HFFc6 (cell line): ENCODE data around the gene C3orf70. TPM values are rescaled to one million over a fixed set of nuclear protein-coding genes. Genes with fewer than 3 reads are reported as not detected.
"Not testable (repeated sequence)": the region's sequence is repeated elsewhere in the genome, so short reads cannot be mapped to it uniquely, and the experiment has no call there.

Experiments
- DNase-seq: peaks from one replicate; pipeline ENCODE4 v3.0.0-alpha.2; 2018
- H3K27ac Mint-ChIP-seq: 2 replicates; pipeline ENCODE4 v1.8.0; 2020; ENCODE audit warnings: mild to moderate bottlenecking, mixed read lengths
- H3K27me3 Mint-ChIP-seq: 2 replicates; pipeline ENCODE4 v1.8.0; 2021; ENCODE audit warnings: mild to moderate bottlenecking, moderate library complexity, mixed read lengths; ENCODE audit not compliant: insufficient read depth
- H3K36me3 Mint-ChIP-seq: 2 replicates; pipeline ENCODE4 v1.8.0; 2021; ENCODE audit warnings: low read depth, mixed read lengths
- H3K4me1 Mint-ChIP-seq: 2 replicates; pipeline ENCODE4 v1.8.0; 2020; ENCODE audit warnings: low read depth, mixed read lengths
- H3K4me3 Mint-ChIP-seq: 2 replicates; pipeline ENCODE4 v1.8.0; 2020; ENCODE audit warnings: mild to moderate bottlenecking, moderate library complexity, mixed read lengths
- H3K9me3 Mint-ChIP-seq: 2 replicates; pipeline ENCODE4 v1.8.0; 2020; ENCODE audit warnings: mild to moderate bottlenecking, mixed read lengths
- CTCF ChIP-seq: fragments of 200-600 bp; sonication (generic); IDR thresholded peaks from 2 replicates; pipeline ENCODE4 v1.5.0; 2021; ENCODE audit warnings: antibody characterized with exemption, mild to moderate bottlenecking
- total RNA-seq, 6 experiments: library from RNA; stranded (reverse); fragmentation: NEBNext Ultra II Directional; extraction: Animal tissue kit (Norgen Biotek cat#: 25700); gene quantifications; 2 replicates in 1 of 6; 3 replicates in 5 of 6; pipeline ENCODE4 v1.2.3, GENCODE V29; 2021

The C3orf70 gene
- total RNA-seq, 6 experiments from 2014 or later = 0.02 to 0.14 (median 0.09) TPM

DNA sequence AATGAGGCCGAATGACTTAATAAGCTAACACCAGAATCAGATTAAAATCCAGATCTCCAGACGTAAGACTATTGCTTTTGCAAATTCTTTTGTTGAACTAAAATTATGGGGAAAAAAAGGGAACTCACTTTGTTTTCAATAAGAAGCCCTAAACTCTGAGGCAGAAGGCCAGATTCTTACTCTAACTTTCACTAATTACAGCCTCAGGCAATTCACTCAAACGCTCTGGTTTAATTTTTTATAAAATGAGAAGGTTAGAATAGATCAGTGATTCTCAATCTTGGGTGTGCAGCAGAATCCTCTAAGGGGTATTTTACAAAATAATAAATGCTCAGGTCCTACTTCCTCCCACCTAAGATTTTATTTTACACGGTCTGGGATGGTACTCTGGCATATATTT, 38.1 kb downstream of the C3orf70 start:
- H3K9me3 Mint-ChIP-seq = no peaks in the 10 kb centered on the region
- no peaks in the 10 kb centered on the region for H3K4me1 Mint-ChIP-seq
- H3K4me3 Mint-ChIP-seq = no peak overlapping the region
- DNase-seq = no peak
- no peaks in the 10 kb centered on the region for H3K36me3 Mint-ChIP-seq
- H3K27ac Mint-ChIP-seq = no peak overlapping the region
- TF ChIP-seq CTCF = no peak
- H3K27me3 Mint-ChIP-seq = peaks cover 9% of the 10 kb centered on the region

DNA sequence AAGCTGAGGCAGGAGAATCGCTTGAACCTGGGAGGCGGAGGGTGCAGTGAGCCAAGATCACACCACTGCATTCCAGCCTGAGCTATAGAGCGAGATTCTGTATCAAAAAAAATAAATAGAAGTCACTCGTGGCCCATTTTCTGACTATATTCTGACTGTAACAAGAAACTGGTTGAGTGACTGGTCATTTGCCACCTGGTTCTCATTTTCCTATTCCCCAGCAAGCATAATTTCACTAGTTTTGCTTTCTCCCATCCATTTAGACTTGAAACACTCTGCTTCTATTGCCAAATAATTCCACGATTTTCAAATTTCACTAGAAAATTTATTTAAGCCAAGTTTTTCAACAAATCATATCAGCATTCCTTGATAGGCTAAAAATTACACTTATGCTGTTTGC, 40.7 kb downstream of the C3orf70 start:
- no peak for DNase-seq
- Mint-ChIP-seq H3K9me3 (no peaks in the 10 kb centered on the region), H3K27ac (no peak overlapping the region), H3K4me3 (no peak overlapping the region), H3K36me3 (no peaks in the 10 kb centered on the region), H3K27me3 (peaks cover 12% of the 10 kb centered on the region), H3K4me1 (no peaks in the 10 kb centered on the region)
- no peak for TF ChIP-seq CTCF

- not testable (repeated sequence) for H3K4me1 Mint-ChIP-seq, H3K4me3 Mint-ChIP-seq, DNase-seq, H3K9me3 Mint-ChIP-seq, H3K27ac Mint-ChIP-seq, H3K36me3 Mint-ChIP-seq
- H3K27me3 Mint-ChIP-seq = peaks cover 16% of the 10 kb centered on the region
Observed at GRCh38 chr3:185109012-185109411, 43.8 kb downstream of the C3orf70 start.

DNA sequence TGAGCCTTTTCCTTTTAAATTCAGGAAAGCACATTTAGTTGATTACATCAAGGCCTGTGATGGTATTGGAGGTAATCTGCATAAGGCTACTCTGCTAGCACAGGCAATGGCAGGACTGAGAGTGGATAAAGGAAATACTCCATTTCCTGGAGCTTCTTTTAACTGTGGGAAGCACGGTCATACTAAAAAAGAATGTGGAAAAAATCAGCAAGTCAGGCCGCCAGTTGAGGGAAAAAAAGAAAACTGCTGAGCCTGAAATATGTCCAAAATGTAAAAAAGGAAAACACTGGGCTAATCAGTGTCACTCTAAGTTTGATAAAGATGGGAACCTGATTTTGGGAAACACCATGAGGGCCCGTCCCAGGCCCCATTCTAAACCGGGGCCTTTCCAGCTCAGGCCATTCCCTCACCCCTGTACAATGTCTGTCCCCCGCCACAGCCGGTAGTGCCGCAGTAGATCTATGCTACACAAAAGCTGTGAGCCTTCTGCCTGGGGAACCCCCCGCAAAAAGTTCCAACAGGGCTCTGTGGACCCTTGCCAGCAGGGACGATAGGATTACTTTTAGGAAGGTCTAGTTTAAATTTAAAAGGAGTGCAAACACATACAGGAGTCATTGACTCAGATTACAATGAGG, 46.5 kb downstream of the C3orf70 start:
- H3K4me1 Mint-ChIP-seq, H3K27ac Mint-ChIP-seq, H3K36me3 Mint-ChIP-seq, H3K4me3 Mint-ChIP-seq, DNase-seq, H3K9me3 Mint-ChIP-seq: not testable (repeated sequence)
- peaks cover 14% of the 10 kb centered on the region for H3K27me3 Mint-ChIP-seq

DNA sequence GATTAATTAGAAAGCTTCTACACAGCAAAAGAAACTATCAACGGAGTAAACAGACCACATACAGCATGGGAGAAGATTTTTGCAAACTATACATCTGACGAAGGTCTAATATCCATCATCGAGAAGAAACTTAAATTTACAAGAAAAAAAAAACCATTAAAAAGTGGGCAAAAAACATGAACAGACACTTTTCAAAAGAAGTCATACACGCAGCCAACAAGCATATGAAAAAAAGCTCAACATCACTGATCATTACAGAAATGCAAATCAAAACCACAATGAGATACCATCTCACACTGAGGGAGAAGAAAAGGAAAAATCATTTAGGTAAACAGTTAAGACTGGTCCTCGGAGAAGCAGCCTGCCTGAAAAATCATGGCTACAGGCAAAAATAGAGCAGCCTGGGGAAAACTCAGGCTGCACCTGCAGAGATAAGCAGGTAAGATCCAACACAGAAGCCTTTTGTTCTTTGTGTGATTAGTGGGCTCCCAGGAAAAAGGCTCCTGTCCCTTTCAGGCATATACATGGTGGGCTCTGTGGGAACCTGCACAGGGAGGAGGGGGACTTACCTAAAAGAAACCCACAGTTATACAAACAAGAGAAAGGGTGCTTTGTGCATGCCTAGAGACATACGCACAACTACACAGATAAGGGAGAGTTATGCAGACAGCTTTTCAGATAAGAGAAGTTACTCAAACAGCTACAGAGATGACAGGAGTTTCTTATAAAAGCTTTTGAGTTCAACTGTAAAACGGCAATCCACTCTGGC, 49.3 kb downstream of the C3orf70 start:
- no peak for TF ChIP-seq CTCF
- no peak overlapping the region for H3K27ac Mint-ChIP-seq
- peaks cover 5% of the 10 kb centered on the region; the same call in 1 of the 2 replicates for H3K36me3 Mint-ChIP-seq
- peaks cover 7% of the 10 kb centered on the region for H3K9me3 Mint-ChIP-seq
- H3K4me1 Mint-ChIP-seq = no peaks in the 10 kb centered on the region
- peaks cover 19% of the 10 kb centered on the region for H3K27me3 Mint-ChIP-seq
- no peak for DNase-seq
- no peak overlapping the region for H3K4me3 Mint-ChIP-seq

GRCh38 chr3:185094697-185095096, 58.2 kb downstream of the C3orf70 start:
- no peak overlapping the region for H3K4me3 Mint-ChIP-seq
- H3K27ac Mint-ChIP-seq = no peak overlapping the region
- peaks cover 5% of the 10 kb centered on the region for H3K4me1 Mint-ChIP-seq
- no peak for DNase-seq
- H3K9me3 Mint-ChIP-seq = no peaks in the 10 kb centered on the region
- TF ChIP-seq CTCF = no peak
- peaks cover 13% of the 10 kb centered on the region for H3K27me3 Mint-ChIP-seq
- no peaks in the 10 kb centered on the region for H3K36me3 Mint-ChIP-seq
